B cell (primary cell): Measurements from ENCODE around the gene WDR75. TPM values are rescaled to one million over a fixed set of nuclear protein-coding genes. Genes with fewer than 3 reads are reported as not detected.

ENCODE experiments used
- ATAC-seq: fragments of 200-7000 bp; cut with Tn5 transposase; one replicate; pipeline ENCODE4 v1.10.0; 2021; ENCODE audit warnings: low read depth, mild to moderate bottlenecking, moderate number of reproducible peaks, moderate library complexity
- CTCF ChIA-PET: fragments of 350-600 bp; sonication (Branson Sonifier 250); formaldehyde crosslinking; loops from one replicate; lab custom pipeline; 2021; ENCODE audit warnings: antibody characterized with exemption, inconsistent platforms; lab: Charles Lee
- POLR2A ChIA-PET: fragments of 350-600 bp; sonication (Branson Sonifier 250); formaldehyde crosslinking; loops from one replicate; lab custom pipeline; 2021; ENCODE audit warnings: antibody characterized with exemption; lab: Charles Lee
- DNase-seq: peaks from one replicate; pipeline ENCODE4 v3.0.0; 2013
- H2AFZ ChIP-seq: 2 replicates; pipeline ENCODE4 v1.6.1; 2012; ENCODE audit warnings: mild to moderate bottlenecking, low read depth, low read length; ENCODE audit not compliant: insufficient read depth, poor library complexity, severe bottlenecking
- H3K27ac ChIP-seq, 2 donors: 1 replicate in 1 of 2; 2 replicates in 1 of 2; pipeline ENCODE4 v1.5.1; 2012 to 2013; ENCODE audit warnings: low read length in 2 of 2, mild to moderate bottlenecking in 2 of 2, moderate library complexity in 1 of 2
- H3K27me3 ChIP-seq, 4 experiments: fragments of 200-600 bp in 1 of 4; sonication (generic) in 1 of 4; replicated peaks in 1 of 4; 1 replicate in 2 of 4; 2 replicates in 2 of 4; pipeline versions ENCODE4 v1.6.1 to v1.7.0; 2013 to 2016; ENCODE audit warnings: low read length in 3 of 4, mild to moderate bottlenecking in 2 of 4, mixed read lengths in 1 of 4, moderate library complexity in 1 of 4; ENCODE audit not compliant: insufficient read depth in 4 of 4, control insufficient read depth in 3 of 4; ENCODE audit errors: control extremely low read depth in 1 of 4
- H3K36me3 ChIP-seq, 2 experiments: replicated peaks in 1 of 2; 1 replicate in 1 of 2; 2 replicates in 1 of 2; pipeline versions ENCODE4 v1.6.1 to v1.7.1; 2013; ENCODE audit warnings: low read length in 1 of 2; ENCODE audit not compliant: insufficient read depth in 2 of 2, control insufficient read depth in 1 of 2; ENCODE audit errors: control extremely low read depth in 1 of 2, extremely low read depth in 1 of 2
- H3K4me1 ChIP-seq, 2 donors: fragments of 200-600 bp in 1 of 2; sonication (generic) in 1 of 2; 1 replicate in 1 of 2; 2 replicates in 1 of 2; pipeline versions ENCODE4 v1.5.1 to v1.6.1; 2013 to 2017; ENCODE audit warnings: low read length in 2 of 2; ENCODE audit not compliant: control insufficient read depth in 2 of 2, insufficient read depth in 2 of 2
- H3K4me2 ChIP-seq: replicated peaks from 2 replicates; pipeline ENCODE3; 2012; ENCODE audit warnings: mild to moderate bottlenecking, low read depth, low read length; ENCODE audit not compliant: poor library complexity, severe bottlenecking
- H3K4me3 ChIP-seq, 5 experiments: fragments of 200-600 bp in 1 of 5; sonication (generic) in 1 of 5; 1 replicate in 3 of 5; 2 replicates in 2 of 5; pipeline versions ENCODE4 v1.5.1 to v1.7.0; 2011 to 2016; ENCODE audit warnings: low read length in 4 of 5, mild to moderate bottlenecking in 4 of 5, low read depth in 2 of 5, control low read depth in 1 of 5, moderate library complexity in 1 of 5; ENCODE audit not compliant: insufficient read depth in 1 of 5; ENCODE audit errors: control extremely low read depth in 1 of 5, extremely low read depth in 1 of 5
- H3K79me2 ChIP-seq: fragments of 200-600 bp; sonication (generic); one replicate; pipeline ENCODE4 v1.6.0; 2016; ENCODE audit warnings: low read length; ENCODE audit not compliant: control insufficient read depth, insufficient read depth
- H3K9ac ChIP-seq: fragments of 200-600 bp; sonication (generic); 2 replicates; pipeline ENCODE4 v1.6.1; 2017; ENCODE audit warnings: mild to moderate bottlenecking, low read length, moderate library complexity
- H3K9me3 ChIP-seq, 3 donors: one replicate each; pipeline versions ENCODE4 v1.6.1 to v1.7.1; 2013; ENCODE audit warnings: low read length in 2 of 3; ENCODE audit not compliant: control insufficient read depth in 2 of 3, insufficient read depth in 1 of 3; ENCODE audit errors: control extremely low read depth in 1 of 3
- H4K20me1 ChIP-seq: 2 replicates; pipeline ENCODE4 v1.6.0; 2012; ENCODE audit warnings: mild to moderate bottlenecking, low read length; ENCODE audit not compliant: insufficient read depth, control insufficient read depth, poor library complexity, severe bottlenecking
- H3K27ac Mint-ChIP-seq: one replicate; pipeline ENCODE4 v1.8.0; 2021; ENCODE audit warnings: mixed read lengths
- H3K27me3 Mint-ChIP-seq: one replicate; pipeline ENCODE4 v1.8.0; 2021; ENCODE audit warnings: mixed read lengths
- H3K4me1 Mint-ChIP-seq: one replicate; pipeline ENCODE4 v1.8.0; 2021; ENCODE audit warnings: mixed read lengths
- H3K4me3 Mint-ChIP-seq: one replicate; pipeline ENCODE4 v1.8.0; 2021; ENCODE audit warnings: mixed read lengths
- H3K9me3 Mint-ChIP-seq: one replicate; pipeline ENCODE4 v1.8.0; 2022; ENCODE audit warnings: mixed read lengths; ENCODE audit not compliant: insufficient read depth
- CTCF ChIP-seq: fragments of 200-600 bp; IDR thresholded peaks from one replicate; pipeline ENCODE4 v1.8.0; 2022; ENCODE audit warnings: antibody characterized with exemption, mild to moderate bottlenecking
- EZH2 ChIP-seq: IDR thresholded peaks from 2 replicates; pipeline ENCODE4 v1.6.1; 2012; ENCODE audit warnings: borderline replicate concordance, low read depth, mild to moderate bottlenecking, moderate library complexity, low read length; ENCODE audit not compliant: insufficient read depth, poor library complexity, severe bottlenecking
- WGBS: methylation state at CpG from one replicate; pipeline ENCODE4 v1.1.5; 2013; ENCODE audit warnings: missing lambda C conversion rate; ENCODE audit not compliant: insufficient coverage; 5-methylcytosine and 5-hydroxymethylcytosine counted together
- intact Hi-C: fragments of 100-400 bp; cut with micrococcal nuclease; formaldehyde crosslinking; loops from one replicate; pipeline ENCODE4 v1.10.0; 2022
- polyA plus RNA-seq: library from polyadenylated mRNA; depleted of rRNA; stranded (reverse); fragments of >200 nt; gene quantifications from 2 replicates; pipeline ENCODE4 v1.2.3, GENCODE V29; 2012
- total RNA-seq, 2 donors: library from RNA; stranded (reverse); fragments of 120-200 nt in 1 of 2; gene quantifications; 1 replicate in 1 of 2; 2 replicates in 1 of 2; pipeline versions ENCODE4 v1.2.3 to v1.2.4, GENCODE V29; 2013 to 2022

The WDR75 gene
- total and polyA plus RNA-seq, 2 donors (not counting 1 experiment from before 2014, with no cell fraction given) = 17.6 to 51.2 TPM

- POLR2A ChIA-PET = no interaction called here
- Histone ChIP-seq H3K4me3 (no peak overlapping the region), H3K79me2 (no peaks in the 10 kb centered on the region), H4K20me1 (no peaks in the 10 kb centered on the region), H3K4me1 (no peaks in the 10 kb centered on the region), H3K9ac (no peak overlapping the region), H3K27ac (no peak overlapping the region), H2AFZ (no peak overlapping the region), H3K36me3 (no peaks in the 10 kb centered on the region), H3K4me2 (no peak overlapping the region), H3K27me3 (peaks cover 0 to 8% (median 0%) of the 10 kb centered on the region in 4 experiments), H3K9me3 (peaks cover 0 to 7% (median 0%) of the 10 kb centered on the region in 3 donors)
- Mint-ChIP-seq H3K4me3 (no peak overlapping the region), H3K9me3 (no peaks in the 10 kb centered on the region), H3K27ac (no peak overlapping the region), H3K27me3 (peaks cover 9% of the 10 kb centered on the region), H3K4me1 (no peaks in the 10 kb centered on the region)
- WGBS = no CpG with 5 or more reads among the region's 2 CpGs
- CTCF ChIA-PET = no interaction called here
- TF ChIP-seq EZH2 = no peak
- TF ChIP-seq CTCF = no peak
- intact Hi-C loops = no loop called here
- DNase-seq (no peak), ATAC-seq (no peak)
These were observed 70.1 kb downstream of the WDR75 start for GRCh38 chr2:189511210-189511959.

- Histone ChIP-seq H3K9me3 (peaks cover 0 to 7% (median 0%) of the 10 kb centered on the region in 3 donors), H3K36me3 (no peaks in the 10 kb centered on the region), H3K4me2 (no peak overlapping the region), H3K27ac (no peak overlapping the region), H3K4me3 (no peak overlapping the region), H4K20me1 (no peaks in the 10 kb centered on the region), H3K79me2 (no peaks in the 10 kb centered on the region), H2AFZ (no peak overlapping the region), H3K9ac (no peak overlapping the region), H3K27me3 (peaks cover 0 to 8% (median 0%) of the 10 kb centered on the region in 4 experiments), H3K4me1 (no peaks in the 10 kb centered on the region)
- H3K4me1 Mint-ChIP-seq = no peaks in the 10 kb centered on the region
- POLR2A ChIA-PET = no interaction called here
- TF ChIP-seq EZH2 (no peak), CTCF (no peak)
- CTCF ChIA-PET = no interaction called here
- H3K27me3 Mint-ChIP-seq = peaks cover 9% of the 10 kb centered on the region
- no peaks in the 10 kb centered on the region for H3K9me3 Mint-ChIP-seq
- no peak for ATAC-seq
- intact Hi-C loops = no loop called here
- no peak overlapping the region for H3K27ac Mint-ChIP-seq
- DNase-seq = no peak
- no peak overlapping the region for H3K4me3 Mint-ChIP-seq
These were observed 70.7 kb downstream of the WDR75 start for GRCh38 chr2:189511960-189512319.
